H1 (cell line): Measurements from ENCODE around the gene PPP6R1. TPM values are rescaled to one million over a fixed set of nuclear protein-coding genes. Genes with fewer than 3 reads are reported as not detected.

Experiments used
- CTCF ChIA-PET: fragments of 300-600 bp; sonication (Branson Sonifier 250); formaldehyde crosslinking; loops from one replicate; lab custom pipeline; 2021; ENCODE audit not compliant: partially characterized antibody; lab: Charles Lee
- POLR2A ChIA-PET: fragments of 300-600 bp; sonication (Branson Sonifier 250); formaldehyde crosslinking; loops from one replicate; lab custom pipeline; 2021; ENCODE audit warnings: inconsistent platforms; ENCODE audit not compliant: partially characterized antibody; lab: Charles Lee
- DNase-seq, 2 experiments: peaks; one replicate each; pipeline versions ENCODE4 v3.0.0 to v3.0.0-alpha.2; 2010 to 2022; ENCODE audit warnings: low spot score in 2 of 2, low read depth in 1 of 2, mixed read lengths in 1 of 2
- FAIRE-seq: peaks from 2 replicates; lab custom pipeline; 2011; peaks lifted over from hg19 to GRCh38; lab: Jason Lieb, UNC
- H2AFZ ChIP-seq: 2 replicates; pipeline ENCODE4 v1.8.1; 2012; ENCODE audit warnings: low read length, inconsistent platforms
- H2AK5ac ChIP-seq: 2 replicates; pipeline ENCODE4 v1.6.1; 2013; ENCODE audit warnings: low read depth, low read length
- H2BK120ac ChIP-seq: replicated peaks from 2 replicates; pipeline ENCODE3; 2013; ENCODE audit warnings: low read depth, low read length, inconsistent platforms
- H2BK12ac ChIP-seq: 2 replicates; pipeline ENCODE4 v1.6.1; 2013; ENCODE audit warnings: low read depth, low read length
- H2BK15ac ChIP-seq: 2 replicates; pipeline ENCODE4 v1.6.1; 2013; ENCODE audit warnings: low read length
- H2BK20ac ChIP-seq: 2 replicates; pipeline ENCODE4 v1.6.1; 2013; ENCODE audit warnings: low read length
- H2BK5ac ChIP-seq: 2 replicates; pipeline ENCODE4 v1.6.1; 2013; ENCODE audit warnings: low read depth, low read length
- H3K14ac ChIP-seq: 2 replicates; pipeline ENCODE4 v1.6.1; 2013; ENCODE audit warnings: inconsistent platforms; ENCODE audit not compliant: insufficient read length
- H3K18ac ChIP-seq: 2 replicates; pipeline ENCODE4 v1.6.1; 2013; ENCODE audit warnings: low read length; ENCODE audit errors: extremely low read depth
- H3K23ac ChIP-seq: 2 replicates; pipeline ENCODE4 v1.6.1; 2013; ENCODE audit warnings: inconsistent platforms; ENCODE audit not compliant: insufficient read length
- H3K23me2 ChIP-seq: 2 replicates; pipeline ENCODE4 v1.6.1; 2013; ENCODE audit warnings: low read depth, low read length
- H3K27ac ChIP-seq: 2 replicates; pipeline ENCODE4 v1.6.1; 2011; ENCODE audit warnings: low read depth, low read length, inconsistent platforms
- H3K27me3 ChIP-seq, 4 experiments: replicated peaks in 1 of 4; 1 replicate in 1 of 4; 2 replicates in 3 of 4; pipeline versions ENCODE4 v1.6.1 to v1.8.1; 2011 to 2013; ENCODE audit warnings: low read length in 3 of 4, mild to moderate bottlenecking in 3 of 4, inconsistent platforms in 2 of 4, mixed read lengths in 2 of 4, moderate library complexity in 1 of 4; ENCODE audit not compliant: control insufficient read depth in 3 of 4, insufficient read depth in 3 of 4; ENCODE audit errors: extremely low read depth in 1 of 4
- H3K36me3 ChIP-seq, 4 experiments: 2 replicates each; pipeline versions ENCODE4 v1.6.1 to v1.8.1; 2011 to 2013; ENCODE audit warnings: mild to moderate bottlenecking in 4 of 4, low read length in 3 of 4, moderate library complexity in 2 of 4, control low read depth in 1 of 4, inconsistent platforms in 1 of 4; ENCODE audit not compliant: insufficient read depth in 4 of 4, control insufficient read depth in 2 of 4
- H3K4ac ChIP-seq: replicated peaks from 2 replicates; pipeline ENCODE3; 2013; ENCODE audit warnings: low read length, low read depth, mixed read lengths, inconsistent platforms; ENCODE audit not compliant: insufficient read length
- H3K4me1 ChIP-seq, 4 experiments: replicated peaks in 1 of 4; 1 replicate in 1 of 4; 2 replicates in 3 of 4; pipeline versions ENCODE4 v1.6.1 to v1.8.1; 2011 to 2013; ENCODE audit warnings: low read length in 3 of 4, inconsistent platforms in 2 of 4, mixed read lengths in 1 of 4; ENCODE audit not compliant: insufficient read depth in 4 of 4, control insufficient read depth in 3 of 4
- H3K4me2 ChIP-seq, 2 experiments: 2 replicates each; pipeline versions ENCODE4 v1.6.1 to v1.8.1; 2011 to 2013; ENCODE audit warnings: low read depth in 2 of 2, low read length in 2 of 2, control low read depth in 1 of 2, inconsistent platforms in 1 of 2, mild to moderate bottlenecking in 1 of 2; ENCODE audit not compliant: insufficient read depth in 1 of 2
- H3K4me3 ChIP-seq, 4 experiments: fragments of 200-600, 300-600 bp in 1 of 4; sonication (generic), shearing (Covaris generic), sonication (Bioruptor Twin) in 1 of 4; 2 replicates each; pipeline versions ENCODE4 v1.5.1 to v1.8.1; 2011 to 2016; ENCODE audit warnings: low read length in 4 of 4, low read depth in 3 of 4, control low read depth in 2 of 4, inconsistent platforms in 2 of 4, mild to moderate bottlenecking in 2 of 4, mixed read lengths in 1 of 4, moderate library complexity in 1 of 4; ENCODE audit not compliant: insufficient read depth in 2 of 4; ENCODE audit errors: extremely low read depth in 1 of 4
- H3K56ac ChIP-seq: replicated peaks from 2 replicates; pipeline ENCODE3; 2013; ENCODE audit warnings: low read depth, mild to moderate bottlenecking, mixed read lengths, low read length, inconsistent platforms; ENCODE audit not compliant: insufficient read length
- H3K79me1 ChIP-seq: 2 replicates; pipeline ENCODE4 v1.6.1; 2013; ENCODE audit warnings: low read depth, low read length, control low read depth
- H3K79me2 ChIP-seq, 2 experiments: 2 replicates each; pipeline versions ENCODE4 v1.6.1 to v1.8.1; 2012 to 2013; ENCODE audit warnings: low read length in 2 of 2, mild to moderate bottlenecking in 2 of 2, inconsistent platforms in 1 of 2; ENCODE audit not compliant: insufficient read depth in 2 of 2, control insufficient read depth in 1 of 2
- H3K9ac ChIP-seq, 4 experiments: replicated peaks in 1 of 4; 1 replicate in 1 of 4; 2 replicates in 3 of 4; pipeline versions ENCODE4 v1.6.1 to v1.8.1; 2011 to 2013; ENCODE audit warnings: low read depth in 3 of 4, low read length in 3 of 4, control low read depth in 2 of 4, mild to moderate bottlenecking in 2 of 4, moderate library complexity in 2 of 4, inconsistent platforms in 1 of 4; ENCODE audit errors: extremely low read depth in 1 of 4
- H3K9me3 ChIP-seq, 2 experiments: 2 replicates each; pipeline versions ENCODE4 v1.6.1 to v1.8.1; 2012 to 2013; ENCODE audit warnings: mild to moderate bottlenecking in 2 of 2, moderate library complexity in 2 of 2, control low read depth in 1 of 2, inconsistent platforms in 1 of 2, low read depth in 1 of 2, low read length in 1 of 2, mixed read lengths in 1 of 2; ENCODE audit not compliant: insufficient read depth in 2 of 2
- H4K20me1 ChIP-seq, 2 experiments: replicated peaks in 1 of 2; 2 replicates each; pipeline versions ENCODE3 to v1.8.1; 2011 to 2013; ENCODE audit warnings: inconsistent platforms in 2 of 2, low read length in 2 of 2, mild to moderate bottlenecking in 1 of 2; ENCODE audit not compliant: insufficient read depth in 2 of 2, control insufficient read depth in 1 of 2
- H4K5ac ChIP-seq: 2 replicates; pipeline ENCODE4 v1.6.1; 2013; ENCODE audit warnings: low read length, low read depth, mixed read lengths, inconsistent platforms; ENCODE audit not compliant: insufficient read length
- H4K8ac ChIP-seq: 2 replicates; pipeline ENCODE4 v1.8.0; 2013; ENCODE audit warnings: mild to moderate bottlenecking, moderate library complexity, low read length, inconsistent platforms; ENCODE audit not compliant: insufficient read depth; ENCODE audit errors: extremely low read depth
- H4K91ac ChIP-seq: replicated peaks from 2 replicates; pipeline ENCODE3; 2013; ENCODE audit warnings: low read length, mixed read lengths, inconsistent platforms; ENCODE audit not compliant: insufficient read length
- JUND ChIP-seq: IDR thresholded peaks from 2 replicates; pipeline ENCODE4 v1.6.1; 2011; ENCODE audit warnings: mild to moderate bottlenecking, improper control_type of control experiment, low read length
- POLR2A ChIP-seq, 2 experiments: IDR thresholded peaks; 1 replicate in 1 of 2; 2 replicates in 1 of 2; pipeline ENCODE4 v1.6.1; 2011; ENCODE audit warnings: low read depth in 2 of 2, low read length in 2 of 2, mild to moderate bottlenecking in 2 of 2; ENCODE audit errors: control extremely low read depth in 1 of 2
- USF2 ChIP-seq: IDR thresholded peaks from 2 replicates; pipeline ENCODE4 v1.6.1; 2011; ENCODE audit warnings: low read length, improper control_type of control experiment
- YY1 ChIP-seq: IDR thresholded peaks from 2 replicates; pipeline ENCODE4 v1.6.1; 2011; ENCODE audit warnings: low read depth, mild to moderate bottlenecking, low read length
- WGBS, 2 experiments: shearing (Covaris generic) in 1 of 2; methylation state at CpG; one replicate each; pipeline versions ENCODE4 v1.1.6 to v1.1.7; 2013 to 2015; ENCODE audit warnings: low lambda C conversion rate in 2 of 2, mixed read lengths in 2 of 2, inconsistent platforms in 1 of 2, low coverage in 1 of 2, missing lambda C conversion rate in 1 of 2; ENCODE audit not compliant: insufficient replicate concordance in 2 of 2, insufficient coverage in 1 of 2, insufficient read length in 1 of 2; ENCODE audit errors: extremely low coverage in 1 of 2, missing lambda C conversion rate in 1 of 2; 5-methylcytosine and 5-hydroxymethylcytosine counted together
- polyA plus RNA-seq, 7 experiments: library from polyadenylated mRNA; depleted of rRNA in 3 of 7; stranded (reverse) in 5 of 7; unstranded in 2 of 7; fragments of >200 nt in 5 of 7; fragments of 200-250 nt in 2 of 7; gene quantifications; 1 replicate in 5 of 7; 2 replicates in 1 of 7; 4 replicates in 1 of 7; pipeline versions ENCODE4 v1.2.1 to v1.2.3, GENCODE V29; 2011 to 2013; ENCODE audit warnings: missing spikeins in 2 of 7, mixed read lengths in 2 of 7
- total RNA-seq: library from RNA; stranded (reverse); fragmentation: NEBNext Ultra II Directional; extraction: Animal tissue kit (Norgen Biotek cat#: 25700); gene quantifications from 2 replicates; pipeline ENCODE4 v1.2.1, GENCODE V29; 2021
- TF ChIP-seq, protein P1 (sequence below): IDR thresholded peaks from 2 replicates; pipeline ENCODE4 v1.6.1; 2012; ENCODE audit warnings: inconsistent platforms
- TF ChIP-seq, protein P2 (sequence below): IDR thresholded peaks from 2 replicates; pipeline ENCODE4 v1.6.1; 2012; ENCODE audit warnings: inconsistent platforms

Gene PPP6R1
- total and polyA plus RNA-seq, 2 of the 8 experiments (the other 6 are each of a cell fraction or from before 2014, with no cell fraction given), result 36.4 to 74.4 TPM

DNA sequence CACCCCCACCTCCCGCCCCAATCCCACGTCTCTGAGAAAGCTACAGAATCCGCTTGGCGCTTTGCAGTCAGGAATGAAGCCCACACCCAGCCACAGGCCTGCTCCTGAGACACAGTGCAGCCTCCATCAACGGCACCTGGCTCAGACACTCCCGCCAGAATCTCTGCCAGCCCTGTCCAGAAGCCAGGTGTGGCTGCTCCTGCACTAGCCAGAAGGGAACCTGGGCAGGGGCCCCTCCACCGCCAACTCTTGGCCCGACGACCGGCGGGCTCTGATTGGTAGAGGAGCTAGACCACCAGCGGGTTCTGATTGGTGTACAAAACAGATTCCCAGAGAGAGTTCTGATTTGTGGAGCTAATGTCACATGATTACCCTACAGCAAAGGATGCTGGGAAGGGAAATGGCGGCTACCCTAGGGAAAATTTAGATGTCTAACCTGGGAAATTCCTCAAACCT is 2.9 kb upstream of the PPP6R1 start:
- H2BK12ac ChIP-seq, result no peak overlapping the region
- no peak overlapping the region for H3K9ac ChIP-seq
- no peak overlapping the region for H4K91ac ChIP-seq
- ChIA-PET CTCF (interaction anchor here (0.6 to 2.2 kb wide), 9 partner anchors 30 to 1092 kb away, joined by 3 to 8 read pairs (median 4); no protein-coding TSS in a partner anchor), POLR2A (interaction anchor here (1.2 to 4.4 kb wide), 10 partner anchors 14 to 338 kb away, joined by 3 to 28 read pairs (median 5); partner anchors contain the start of genes BRSK1, FIZ1, HSPBP1 and PPP1R12C)
- H2BK5ac ChIP-seq, result no peak overlapping the region
- no peak overlapping the region for H3K23ac ChIP-seq
- H2BK15ac ChIP-seq, result no peak overlapping the region
- peaks cover 0 to 11% (median 9%) of the 10 kb centered on the region in 4 experiments; a peak in 5 of 7 replicates for H3K4me1 ChIP-seq
- DNase-seq (peak in 1 of 2 experiments; percentile 58), FAIRE-seq (no peak)
- H3K9me3 ChIP-seq, result peaks cover 0 to 2% of the 10 kb centered on the region in 2 experiments; a peak in 3 of 4 replicates
- no peak overlapping the region for H3K4me3 ChIP-seq
- peaks cover 14 to 16% of the 10 kb centered on the region in 2 experiments for H4K20me1 ChIP-seq
- H3K79me1 ChIP-seq, result peaks cover 5% of the 10 kb centered on the region; the same call in 1 of the 2 replicates
- no peaks in the 10 kb centered on the region for H3K36me3 ChIP-seq
- H3K27ac ChIP-seq, result no peak overlapping the region
- no peaks in the 10 kb centered on the region for H3K27me3 ChIP-seq
- H3K56ac ChIP-seq, result no peak overlapping the region
- no peak overlapping the region for H3K18ac ChIP-seq
- H3K4me2 ChIP-seq, result no peak overlapping the region; a peak in 1 of 4 replicates
- no peak overlapping the region for H4K5ac ChIP-seq
- peaks cover 5 to 23% of the 10 kb centered on the region in 2 experiments for H3K79me2 ChIP-seq
- H3K4ac ChIP-seq, result no peak overlapping the region
- H3K23me2 ChIP-seq, result peaks cover 18% of the 10 kb centered on the region; the same call in 1 of the 2 replicates
- TF ChIP-seq POLR2A (IDR thresholded peaks at IDR 0.05; ENCODE audit: control extremely low read depth in 1 of 2, low read depth in 2 of 2, low read length in 2 of 2) (no peak), YY1 (peak; percentile 83), JUND (no peak), USF2 (0 out of 2 replicates have a peak, but pooled peaks have one; percentile 50)
- TF ChIP-seq, protein P1, sequence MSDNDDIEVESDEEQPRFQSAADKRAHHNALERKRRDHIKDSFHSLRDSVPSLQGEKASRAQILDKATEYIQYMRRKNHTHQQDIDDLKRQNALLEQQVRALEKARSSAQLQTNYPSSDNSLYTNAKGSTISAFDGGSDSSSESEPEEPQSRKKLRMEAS, result peak; percentile 33; the same call in 1 of the 2 replicates
- TF ChIP-seq, protein P2, sequence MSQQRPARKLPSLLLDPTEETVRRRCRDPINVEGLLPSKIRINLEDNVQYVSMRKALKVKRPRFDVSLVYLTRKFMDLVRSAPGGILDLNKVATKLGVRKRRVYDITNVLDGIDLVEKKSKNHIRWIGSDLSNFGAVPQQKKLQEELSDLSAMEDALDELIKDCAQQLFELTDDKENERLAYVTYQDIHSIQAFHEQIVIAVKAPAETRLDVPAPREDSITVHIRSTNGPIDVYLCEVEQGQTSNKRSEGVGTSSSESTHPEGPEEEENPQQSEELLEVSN, result peak; percentile 86
- H2AK5ac ChIP-seq, result no peak overlapping the region
- no peak overlapping the region for H4K8ac ChIP-seq
- no peak overlapping the region for H2BK120ac ChIP-seq
- H3K14ac ChIP-seq, result no peak overlapping the region
- no peak overlapping the region for H2AFZ ChIP-seq
- no peak overlapping the region for H2BK20ac ChIP-seq
- 87% methylated on average over 12 of the region's 13 CpGs; no CpG with 5 or more reads in 1 of the 2 experiments for whole genome bisulfite sequencing, 2 experiments
